IPS-20b (cell line): ENCODE results near the gene ANGPTL1.

ENCODE experiments used
- H3K27ac ChIP-seq: one replicate; pipeline ENCODE4 v1.5.1; 2013; ENCODE audit warnings: low read length
- H3K27me3 ChIP-seq: 2 replicates; pipeline ENCODE4 v1.6.1; 2013; ENCODE audit warnings: mild to moderate bottlenecking, low read length, inconsistent platforms; ENCODE audit not compliant: insufficient read depth
- H3K36me3 ChIP-seq: 2 replicates; pipeline ENCODE4 v1.6.1; 2013; ENCODE audit warnings: low read depth, mild to moderate bottlenecking, inconsistent platforms, low read length, moderate library complexity; ENCODE audit not compliant: insufficient read depth
- H3K4me1 ChIP-seq: 2 replicates; pipeline ENCODE4 v1.6.1; 2013; ENCODE audit warnings: mild to moderate bottlenecking, control low read depth, inconsistent platforms, low read length, moderate library complexity; ENCODE audit not compliant: insufficient read depth
- H3K4me3 ChIP-seq: 2 replicates; pipeline ENCODE4 v1.5.1; 2013; ENCODE audit warnings: mild to moderate bottlenecking, low read length, inconsistent platforms
- H3K9ac ChIP-seq: 2 replicates; pipeline ENCODE4 v1.6.1; 2013; ENCODE audit warnings: low read depth, mild to moderate bottlenecking, inconsistent platforms, low read length, moderate library complexity
- H3K9me3 ChIP-seq: 2 replicates; pipeline ENCODE4 v1.6.1; 2013; ENCODE audit warnings: mild to moderate bottlenecking, low read depth, low read length, inconsistent platforms; ENCODE audit not compliant: insufficient read depth

ANGPTL1 gene, protein sequence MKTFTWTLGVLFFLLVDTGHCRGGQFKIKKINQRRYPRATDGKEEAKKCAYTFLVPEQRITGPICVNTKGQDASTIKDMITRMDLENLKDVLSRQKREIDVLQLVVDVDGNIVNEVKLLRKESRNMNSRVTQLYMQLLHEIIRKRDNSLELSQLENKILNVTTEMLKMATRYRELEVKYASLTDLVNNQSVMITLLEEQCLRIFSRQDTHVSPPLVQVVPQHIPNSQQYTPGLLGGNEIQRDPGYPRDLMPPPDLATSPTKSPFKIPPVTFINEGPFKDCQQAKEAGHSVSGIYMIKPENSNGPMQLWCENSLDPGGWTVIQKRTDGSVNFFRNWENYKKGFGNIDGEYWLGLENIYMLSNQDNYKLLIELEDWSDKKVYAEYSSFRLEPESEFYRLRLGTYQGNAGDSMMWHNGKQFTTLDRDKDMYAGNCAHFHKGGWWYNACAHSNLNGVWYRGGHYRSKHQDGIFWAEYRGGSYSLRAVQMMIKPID

DNA sequence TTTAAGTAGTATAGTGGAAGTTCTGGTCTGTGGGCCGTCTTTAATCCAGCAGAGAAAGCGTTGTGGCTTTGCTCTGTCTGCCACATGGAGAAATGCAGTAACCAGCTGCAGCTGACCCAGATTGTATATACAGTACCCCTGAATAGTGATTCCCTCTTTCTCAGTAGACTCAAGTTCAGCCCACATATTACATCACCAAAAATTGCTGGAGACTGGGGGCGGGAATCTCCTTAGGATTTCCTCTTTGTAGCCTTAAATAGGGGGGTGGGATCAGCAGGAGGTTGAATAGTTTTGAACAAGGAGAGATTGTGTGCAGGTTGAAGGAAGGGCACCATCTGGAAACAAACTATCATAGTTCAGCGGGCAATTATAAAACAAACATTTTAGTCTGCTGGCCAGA lies at the start of gene ANGPTL1:
ANGPTL1 (minus strand) TSS at position 134 of the 400 bp plus-strand sequence. CDS start 5,301 bp downstream, outside the sequence.
- no peaks in the 10 kb centered on the region for H3K9me3 ChIP-seq
- no peak within 1 kb of the TSS for H3K4me3 ChIP-seq
- peaks cover 29% of the 10 kb centered on the region for H3K4me1 ChIP-seq
- H3K27me3 ChIP-seq = no peaks in the 10 kb centered on the region
- peak within 1 kb of the TSS; percentile 26; the same call in 1 of the 2 replicates for H3K9ac ChIP-seq
- H3K36me3 ChIP-seq = no peaks in the 10 kb centered on the region
- H3K27ac ChIP-seq = no peak within 1 kb of the TSS

DNA sequence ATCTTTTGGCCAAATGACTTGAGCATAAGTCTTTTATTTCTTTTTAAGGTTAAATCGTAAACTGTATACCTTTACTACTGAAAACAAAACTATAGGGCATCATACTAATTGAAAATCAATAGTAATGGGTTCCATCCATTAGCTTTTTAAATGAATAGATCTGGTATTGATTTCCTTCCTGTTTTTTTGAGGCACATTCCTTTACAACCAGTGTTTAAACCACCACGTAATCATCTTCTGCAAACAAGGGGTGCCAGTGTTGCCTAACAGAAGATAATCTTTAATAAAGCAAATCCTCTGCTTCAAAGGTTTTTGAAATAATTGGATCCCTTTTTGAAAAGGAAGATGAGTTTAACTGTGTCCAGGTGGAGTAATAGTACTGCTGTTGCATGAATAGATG lies 48.7 kb upstream of the ANGPTL1 start:
- no peaks in the 10 kb centered on the region for H3K27me3 ChIP-seq
- peaks cover 13% of the 10 kb centered on the region for H3K36me3 ChIP-seq
- H3K9me3 ChIP-seq = no peaks in the 10 kb centered on the region
- no peak overlapping the region for H3K27ac ChIP-seq
- H3K4me3 ChIP-seq = no peak overlapping the region
- H3K9ac ChIP-seq = no peak overlapping the region
- no peaks in the 10 kb centered on the region for H3K4me1 ChIP-seq

DNA sequence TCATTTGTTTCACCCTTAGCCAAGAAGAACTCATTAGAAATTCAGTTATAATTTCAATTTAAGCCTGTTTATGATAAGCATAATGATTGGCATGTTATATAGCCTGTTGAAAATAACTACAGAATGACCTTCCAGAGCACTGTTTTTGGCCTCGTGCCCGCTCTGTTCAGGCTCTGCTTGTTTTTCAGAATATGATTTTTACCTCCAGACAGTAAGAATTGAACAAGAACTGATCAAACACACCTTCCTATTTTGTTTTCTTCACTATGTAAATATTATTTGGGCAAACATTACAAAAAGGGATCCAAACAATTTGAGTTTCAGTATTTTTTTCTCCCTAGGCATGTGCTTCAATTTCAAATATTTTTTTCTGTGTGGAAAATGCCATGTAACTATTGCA lies 48.1 kb upstream of the ANGPTL1 start:
- Histone ChIP-seq H3K27ac (no peak overlapping the region), H3K27me3 (no peaks in the 10 kb centered on the region), H3K36me3 (peaks cover 13% of the 10 kb centered on the region), H3K4me3 (no peak overlapping the region), H3K9ac (no peak overlapping the region), H3K9me3 (no peaks in the 10 kb centered on the region), H3K4me1 (no peaks in the 10 kb centered on the region)

DNA sequence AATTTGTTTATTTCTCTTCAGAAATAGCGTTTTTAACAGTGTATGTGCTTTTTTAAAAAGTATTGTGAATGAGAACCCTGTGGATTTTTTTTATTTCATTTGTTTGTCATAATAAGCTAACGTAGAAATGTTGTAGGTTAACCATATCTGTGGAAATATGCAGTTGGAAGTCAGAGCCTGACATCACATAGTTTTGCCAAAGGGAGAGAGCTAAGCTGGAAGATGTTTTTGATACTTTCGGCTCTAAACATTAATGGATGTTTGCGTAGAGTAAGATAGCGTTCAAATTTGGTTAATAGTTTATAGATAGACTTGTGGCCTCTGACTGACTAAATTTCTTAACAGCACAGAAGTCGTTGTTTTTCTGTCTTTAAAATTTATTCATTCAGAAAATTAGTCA lies 47.4 kb upstream of the ANGPTL1 start:
- no peaks in the 10 kb centered on the region for H3K4me1 ChIP-seq
- no peak overlapping the region for H3K4me3 ChIP-seq
- no peak overlapping the region for H3K27ac ChIP-seq
- no peaks in the 10 kb centered on the region for H3K27me3 ChIP-seq
- H3K9me3 ChIP-seq = no peaks in the 10 kb centered on the region
- peaks cover 13% of the 10 kb centered on the region for H3K36me3 ChIP-seq
- H3K9ac ChIP-seq = no peak overlapping the region

DNA sequence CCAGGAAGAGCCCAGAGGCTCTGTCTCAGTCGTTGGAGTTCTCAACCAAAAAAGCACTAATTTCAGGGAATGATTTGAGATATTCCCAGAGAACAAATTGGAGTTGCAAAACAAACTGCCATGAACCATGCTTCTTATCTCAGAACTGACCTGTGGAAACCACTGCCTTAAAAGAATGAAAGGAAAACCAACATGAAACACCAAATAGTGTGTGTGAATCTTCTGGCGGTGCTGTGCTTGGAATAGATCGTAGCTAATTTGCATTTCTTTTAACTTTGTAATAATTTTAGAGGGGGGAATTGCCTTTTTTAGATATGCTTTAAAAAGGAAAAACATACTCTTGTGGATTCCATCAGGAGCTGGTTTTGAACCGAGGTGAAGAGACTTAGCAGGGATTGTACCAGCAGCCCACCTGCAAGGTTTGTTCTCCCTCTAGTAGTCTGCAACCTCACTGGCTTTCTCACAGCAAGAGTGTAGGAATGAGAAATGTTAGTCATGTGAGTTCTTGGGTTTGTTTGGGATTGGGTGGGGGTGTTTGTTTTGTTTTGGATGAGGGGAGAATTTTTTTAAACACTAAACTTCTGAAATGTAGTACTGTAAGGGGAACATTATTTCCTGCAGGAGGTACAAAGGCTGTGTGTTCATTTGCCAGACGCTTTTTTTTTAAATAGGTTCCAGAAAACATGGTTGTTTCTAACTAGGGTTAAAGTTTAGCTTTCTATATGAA lies 45.7 kb upstream of the ANGPTL1 start:
- no peak overlapping the region for H3K9ac ChIP-seq
- H3K27me3 ChIP-seq = no peaks in the 10 kb centered on the region
- H3K9me3 ChIP-seq = no peaks in the 10 kb centered on the region
- no peak overlapping the region for H3K27ac ChIP-seq
- H3K36me3 ChIP-seq = peaks cover 13% of the 10 kb centered on the region
- H3K4me1 ChIP-seq = no peaks in the 10 kb centered on the region
- no peak overlapping the region for H3K4me3 ChIP-seq

DNA sequence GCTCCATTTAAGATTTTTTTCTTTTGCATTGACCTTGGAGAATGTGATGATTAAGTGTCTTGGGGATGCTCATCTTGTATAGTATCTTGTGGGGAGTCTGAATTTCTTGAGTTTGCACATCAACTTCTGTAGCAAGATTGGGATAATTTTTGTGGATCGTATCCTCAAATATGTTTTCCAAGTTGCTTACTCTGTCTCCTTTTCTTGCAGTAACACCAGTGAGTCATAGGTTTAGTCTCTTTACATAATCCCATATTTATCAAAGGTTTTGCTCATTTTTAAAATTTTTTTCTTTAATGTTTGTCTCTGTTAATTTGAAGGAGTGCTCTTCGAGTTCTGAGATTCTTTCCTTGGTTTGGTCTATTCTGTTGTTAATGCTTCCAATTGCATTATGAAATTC lies 41.7 kb upstream of the ANGPTL1 start:
- H3K27me3 ChIP-seq = no peaks in the 10 kb centered on the region
- no peak overlapping the region for H3K27ac ChIP-seq
- H3K36me3 ChIP-seq = peaks cover 15% of the 10 kb centered on the region
- H3K4me1 ChIP-seq = no peaks in the 10 kb centered on the region
- H3K9me3 ChIP-seq = no peaks in the 10 kb centered on the region
- no peak overlapping the region for H3K4me3 ChIP-seq
- H3K9ac ChIP-seq = no peak overlapping the region

DNA sequence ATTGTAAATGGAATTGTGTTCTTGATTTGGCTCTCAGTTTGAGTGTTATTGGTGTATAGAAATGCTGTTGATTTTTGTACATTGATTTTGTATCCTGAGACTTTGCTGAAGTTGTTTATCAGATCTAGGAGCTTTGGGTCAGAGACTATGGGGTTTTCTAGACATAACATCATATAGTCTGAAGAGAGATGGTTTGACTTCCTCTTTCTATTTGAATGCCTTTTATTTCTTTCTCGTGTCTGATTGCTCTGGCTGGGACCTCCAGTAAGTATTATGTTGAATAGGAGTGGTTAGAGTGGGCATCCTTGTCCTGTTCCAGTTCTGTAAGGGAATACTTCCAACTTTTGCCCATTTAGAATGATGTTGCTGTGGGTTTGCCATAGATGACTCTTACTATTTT lies 39.1 kb upstream of the ANGPTL1 start:
- no peak overlapping the region for H3K27ac ChIP-seq
- no peak overlapping the region for H3K9ac ChIP-seq
- no peaks in the 10 kb centered on the region for H3K4me1 ChIP-seq
- no peak overlapping the region for H3K4me3 ChIP-seq
- H3K27me3 ChIP-seq = no peaks in the 10 kb centered on the region
- no peaks in the 10 kb centered on the region for H3K9me3 ChIP-seq
- peaks cover 12% of the 10 kb centered on the region; the same call in 1 of the 2 replicates for H3K36me3 ChIP-seq

DNA sequence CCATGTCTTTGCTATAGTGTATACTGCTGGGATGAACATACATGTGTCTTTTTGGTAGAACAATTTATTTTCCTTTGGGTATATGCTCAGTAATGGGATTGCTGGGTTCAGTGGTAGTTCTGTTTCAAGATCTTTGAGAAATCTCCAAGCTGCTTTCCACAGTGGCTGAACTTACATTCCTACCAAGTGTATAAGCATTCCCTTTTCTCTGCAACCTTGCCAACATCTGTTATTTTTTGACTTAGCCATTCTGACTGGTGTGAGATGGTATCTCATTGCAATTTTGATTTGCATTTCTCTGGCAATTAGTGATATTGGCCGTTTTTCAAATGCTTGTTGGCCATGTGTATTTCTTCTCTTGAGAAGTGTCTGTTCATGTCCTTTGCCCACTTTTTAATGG lies 37.5 kb upstream of the ANGPTL1 start:
- Histone ChIP-seq H3K9ac (no peak overlapping the region), H3K36me3 (peaks cover 12% of the 10 kb centered on the region), H3K4me1 (no peaks in the 10 kb centered on the region), H3K4me3 (no peak overlapping the region), H3K27ac (no peak overlapping the region), H3K27me3 (no peaks in the 10 kb centered on the region), H3K9me3 (no peaks in the 10 kb centered on the region)

DNA sequence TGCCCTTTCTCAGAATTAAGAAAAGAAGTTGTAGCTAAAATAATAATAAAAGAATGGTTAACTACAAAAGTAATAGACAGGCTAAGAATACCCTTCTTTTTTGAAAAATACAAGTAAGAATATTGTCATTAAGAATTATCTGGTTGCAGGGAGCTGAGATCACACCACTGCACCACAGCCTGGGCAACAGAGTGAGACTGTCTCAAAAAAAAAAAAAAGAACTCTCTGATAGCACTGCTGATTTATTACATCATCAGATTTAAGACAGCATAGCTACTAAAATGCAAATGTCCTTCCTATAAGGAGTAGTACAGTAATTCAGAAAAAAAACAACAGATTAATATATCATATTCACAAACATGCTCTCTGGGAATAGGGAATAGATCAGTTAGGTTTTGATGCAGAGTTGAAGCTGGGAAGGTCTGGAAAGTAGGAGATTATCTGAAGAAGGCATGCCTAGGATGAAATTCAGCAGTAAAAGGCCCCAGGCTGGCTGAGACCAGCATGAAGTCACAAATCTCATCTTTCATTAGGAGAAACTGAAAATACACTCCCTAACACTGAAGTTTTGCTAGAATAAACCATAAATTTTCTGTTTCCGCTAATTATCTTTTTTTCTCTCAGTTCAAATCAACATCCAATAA lies 30.7 kb upstream of the ANGPTL1 start:
- H3K27me3 ChIP-seq = no peaks in the 10 kb centered on the region
- no peak overlapping the region for H3K27ac ChIP-seq
- H3K9ac ChIP-seq = no peak overlapping the region
- no peaks in the 10 kb centered on the region for H3K9me3 ChIP-seq
- H3K4me3 ChIP-seq = no peak overlapping the region
- peaks cover under 1% of the 10 kb centered on the region; the same call in 1 of the 2 replicates for H3K36me3 ChIP-seq
- H3K4me1 ChIP-seq = no peaks in the 10 kb centered on the region

DNA sequence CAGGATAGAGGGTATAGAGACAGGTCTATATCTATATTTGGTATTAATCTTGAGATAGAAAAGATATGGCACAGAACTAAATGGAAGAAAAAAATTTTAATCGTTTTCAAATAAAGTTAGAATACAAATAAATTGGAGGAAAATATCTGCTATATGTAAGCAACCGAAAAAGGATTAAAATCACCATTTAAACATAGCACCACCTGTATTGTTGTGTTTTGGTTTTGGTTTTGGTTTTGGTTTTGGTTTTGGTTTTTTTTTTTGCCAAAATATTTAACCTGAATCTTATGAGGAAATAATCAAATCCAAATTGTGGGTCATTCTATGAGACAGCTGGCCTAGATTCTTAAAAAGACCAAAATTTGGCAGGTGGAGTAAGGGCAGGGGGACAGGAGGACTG lies 28.5 kb upstream of the ANGPTL1 start:
- H3K9me3 ChIP-seq = no peaks in the 10 kb centered on the region
- no peak overlapping the region for H3K9ac ChIP-seq
- H3K4me1 ChIP-seq = no peaks in the 10 kb centered on the region
- no peaks in the 10 kb centered on the region for H3K27me3 ChIP-seq
- H3K4me3 ChIP-seq = no peak overlapping the region
- peaks cover 10% of the 10 kb centered on the region for H3K36me3 ChIP-seq
- H3K27ac ChIP-seq = no peak overlapping the region

DNA sequence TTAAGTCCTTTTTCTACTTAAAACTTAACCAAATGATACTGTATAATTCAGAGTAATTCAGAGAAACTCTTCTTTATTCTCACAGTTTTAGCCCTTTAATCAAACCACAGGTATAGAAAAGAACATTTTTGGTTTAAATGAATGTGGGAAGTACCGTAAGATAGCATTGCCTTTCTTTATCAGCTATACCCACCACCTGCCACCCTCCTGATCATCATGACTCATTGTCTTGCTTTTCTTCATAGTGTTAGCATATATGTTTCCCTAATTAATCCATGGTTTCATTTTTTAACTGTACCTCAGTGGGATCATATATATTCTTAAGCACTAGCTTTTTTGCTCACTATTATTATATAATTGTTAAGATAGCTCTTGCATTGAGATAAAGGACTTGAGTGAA lies 27.5 kb upstream of the ANGPTL1 start:
- Histone ChIP-seq H3K27ac (no peak overlapping the region), H3K4me3 (no peak overlapping the region), H3K4me1 (no peaks in the 10 kb centered on the region), H3K36me3 (peaks cover 18% of the 10 kb centered on the region), H3K9ac (no peak overlapping the region), H3K9me3 (no peaks in the 10 kb centered on the region), H3K27me3 (no peaks in the 10 kb centered on the region)
